H1 (cell line): ENCODE data around the gene CCT6A. TPM values are rescaled to one million over a fixed set of nuclear protein-coding genes. Genes with fewer than 3 reads are reported as not detected.

Source experiments
- CHD2 ChIP-seq: IDR thresholded peaks from 2 replicates; pipeline ENCODE4 v1.6.1; 2012; ENCODE audit warnings: low read length, improper control_type of control experiment
- CHD7 ChIP-seq: fragments of 300-600 bp; sonication (generic); IDR thresholded peaks from 2 replicates; pipeline ENCODE4 v1.7.1; 2012; ENCODE audit warnings: low read length, moderate library complexity, mild to moderate bottlenecking, inconsistent platforms; ENCODE audit not compliant: insufficient replicate concordance
- polyA plus RNA-seq, 7 experiments: library from polyadenylated mRNA; depleted of rRNA in 3 of 7; stranded (reverse) in 5 of 7; unstranded in 2 of 7; fragments of >200 nt in 5 of 7; fragments of 200-250 nt in 2 of 7; gene quantifications; 1 replicate in 5 of 7; 2 replicates in 1 of 7; 4 replicates in 1 of 7; pipeline versions ENCODE4 v1.2.1 to v1.2.3, GENCODE V29; 2011 to 2013; ENCODE audit warnings: missing spikeins in 2 of 7, mixed read lengths in 2 of 7
- total RNA-seq: library from RNA; stranded (reverse); fragmentation: NEBNext Ultra II Directional; extraction: Animal tissue kit (Norgen Biotek cat#: 25700); gene quantifications from 2 replicates; pipeline ENCODE4 v1.2.1, GENCODE V29; 2021

Gene CCT6A
- total and polyA plus RNA-seq, 2 of the 8 experiments (the other 6 are each of a cell fraction or from before 2014, with no cell fraction given) = 201 to 272 TPM

- TF ChIP-seq CHD7 (no peak), CHD2 (no peak)
These were observed 46.1 kb downstream of the CCT6A start (continued) for GRCh38 chr7:56097700-56098099.
